Bronchial smooth muscle cell (primary cell): ENCODE data around the gene SUMO1. TPM values are rescaled to one million over a fixed set of nuclear protein-coding genes. Genes with fewer than 3 reads are reported as not detected.

Source experiments
- total RNA-seq: library from RNA; depleted of rRNA; stranded (reverse); fragments of >200 nt; gene quantifications from 2 replicates; pipeline ENCODE4 v1.2.1, GENCODE V29; 2014

SUMO1 gene
- total RNA-seq: 82.4 and 134 TPM in 2 replicates

GRCh38 chr2:202238234-202239197, at the start of gene SUMO1:
Gene SUMO1 (minus strand): TSS chr2:202238597. CDS start chr2:202238451, 146 bp downstream.

GRCh38 chr2:202265467-202266277, 27.3 kb upstream of the SUMO1 start, which contains the start of gene NOP58:
Gene NOP58 (plus strand): TSS chr2:202265763. CDS start chr2:202265942, 179 bp downstream.

Other genes with a start within 250 kb of the SUMO1 start
- 30.3 and 71.2 TPM in 2 replicates for gene FZD7, start 204.7 kb downstream of the SUMO1 start, total RNA-seq
- not detected in 2 replicates for gene KIAA2012, start 165.3 kb downstream of the SUMO1 start, total RNA-seq
- 34.9 and 41.9 TPM in 2 replicates for gene NOP58, start 27.2 kb upstream of the SUMO1 start, total RNA-seq
- gene BMPR2, start 137.7 kb upstream of the SUMO1 start, total RNA-seq: 14.7 and 15.8 TPM in 2 replicates